IMR-90 (cell line): ENCODE measurements around the gene DPP10. TPM values are rescaled to one million over a fixed set of nuclear protein-coding genes. Genes with fewer than 3 reads are reported as not detected.

Experiments used
- ATAC-seq: fragments of 200-7000 bp; cut with Tn5 transposase; 2 replicates; pipeline ENCODE4 v1.9.1; 2020; ENCODE audit warnings: low read depth, mild to moderate bottlenecking, moderate library complexity
- BruUV-seq: library from RNA; stranded (reverse); fragments of 400-500 nt; replicated peaks from 2 replicates; lab custom pipeline; 2021; lab: Mats Ljungman, UMichigan
- CTCF ChIA-PET: fragments of 300-600 bp; formaldehyde crosslinking; extraction: SDS; loops from one replicate; lab custom pipeline; 2021; ENCODE audit warnings: antibody characterized with exemption; lab: Yijun Ruan, JAX
- POLR2A ChIA-PET: fragments of 300-600 bp; sonication (Branson Sonifier 250); formaldehyde crosslinking; loops from one replicate; lab custom pipeline; 2022; ENCODE audit warnings: antibody characterized with exemption; ENCODE audit not compliant: unreplicated experiment; lab: Charles Lee
- DNase-seq: peaks from one replicate; pipeline ENCODE4 v3.0.0; 2013
- H2AFZ ChIP-seq: replicated peaks from 2 replicates; pipeline ENCODE3; 2013; ENCODE audit warnings: low read length, mild to moderate bottlenecking; ENCODE audit not compliant: poor library complexity
- H2AK5ac ChIP-seq: 2 replicates; pipeline ENCODE4 v1.6.1; 2013; ENCODE audit warnings: low read depth, low read length, inconsistent platforms
- H2AK9ac ChIP-seq: replicated peaks from 2 replicates; pipeline ENCODE3; 2013; ENCODE audit warnings: mild to moderate bottlenecking, low read depth, low read length, moderate library complexity; ENCODE audit not compliant: poor library complexity
- H2BK120ac ChIP-seq: 2 replicates; pipeline ENCODE4 v1.6.1; 2013; ENCODE audit warnings: low read depth, low read length, inconsistent platforms
- H2BK15ac ChIP-seq: 3 replicates; pipeline ENCODE4 v1.6.1; 2013; ENCODE audit warnings: low read depth, low read length, inconsistent platforms
- H2BK20ac ChIP-seq: 2 replicates; pipeline ENCODE4 v1.6.1; 2013; ENCODE audit warnings: low read depth, mild to moderate bottlenecking, inconsistent platforms, low read length, moderate library complexity
- H2BK5ac ChIP-seq: 2 replicates; pipeline ENCODE4 v1.6.1; 2013; ENCODE audit warnings: mild to moderate bottlenecking, low read depth, low read length, inconsistent platforms; ENCODE audit not compliant: poor library complexity, severe bottlenecking
- H3K14ac ChIP-seq: replicated peaks from 2 replicates; pipeline ENCODE4 v1.6.1; 2013; ENCODE audit warnings: low read depth, low read length, inconsistent platforms
- H3K18ac ChIP-seq: 2 replicates; pipeline ENCODE4 v1.6.1; 2013; ENCODE audit warnings: low read depth, low read length, control low read depth
- H3K23ac ChIP-seq: 2 replicates; pipeline ENCODE4 v1.6.1; 2013; ENCODE audit warnings: low read depth, low read length, inconsistent platforms
- H3K27ac ChIP-seq: 2 replicates; pipeline ENCODE4 v1.5.1; 2013; ENCODE audit warnings: mild to moderate bottlenecking, control low read depth, low read length; ENCODE audit not compliant: insufficient read depth
- H3K27me3 ChIP-seq: 2 replicates; pipeline ENCODE4 v1.6.1; 2013; ENCODE audit warnings: low read length; ENCODE audit not compliant: control insufficient read depth, insufficient read depth
- H3K36me3 ChIP-seq: 2 replicates; pipeline ENCODE4 v1.6.1; 2013; ENCODE audit warnings: low read length, mixed read lengths; ENCODE audit not compliant: control insufficient read depth, insufficient read depth
- H3K4ac ChIP-seq: 2 replicates; pipeline ENCODE4 v1.6.1; 2013; ENCODE audit warnings: low read depth, low read length, inconsistent platforms
- H3K4me1 ChIP-seq: 2 replicates; pipeline ENCODE4 v1.6.1; 2013; ENCODE audit warnings: low read length, mixed read lengths; ENCODE audit not compliant: control insufficient read depth, insufficient read depth
- H3K4me2 ChIP-seq: 2 replicates; pipeline ENCODE4 v1.6.1; 2013; ENCODE audit warnings: low read depth, mild to moderate bottlenecking, control low read depth, low read length, moderate library complexity
- H3K4me3 ChIP-seq: 2 replicates; pipeline ENCODE4 v1.5.1; 2013; ENCODE audit warnings: low read depth, mild to moderate bottlenecking, control low read depth, low read length, moderate library complexity; ENCODE audit not compliant: insufficient read depth
- H3K56ac ChIP-seq: 2 replicates; pipeline ENCODE4 v1.6.1; 2013; ENCODE audit warnings: low read length, inconsistent platforms; ENCODE audit not compliant: insufficient read depth; ENCODE audit errors: extremely low read depth
- H3K79me1 ChIP-seq, 2 experiments: 2 replicates each; pipeline ENCODE4 v1.6.1; 2013; ENCODE audit warnings: low read length in 2 of 2, inconsistent platforms in 1 of 2, low read depth in 1 of 2
- H3K9ac ChIP-seq: 2 replicates; pipeline ENCODE4 v1.6.1; 2013; ENCODE audit warnings: low read depth, low read length, control low read depth
- H3K9me1 ChIP-seq: 2 replicates; pipeline ENCODE4 v1.6.1; 2013; ENCODE audit warnings: low read length, inconsistent platforms; ENCODE audit not compliant: insufficient read depth
- H3K9me3 ChIP-seq: 2 replicates; pipeline ENCODE4 v1.6.1; 2013; ENCODE audit warnings: low read length; ENCODE audit not compliant: control insufficient read depth, insufficient read depth
- H4K20me1 ChIP-seq: 2 replicates; pipeline ENCODE4 v1.6.1; 2013; ENCODE audit warnings: low read length, inconsistent platforms; ENCODE audit not compliant: insufficient read depth
- H4K5ac ChIP-seq: 2 replicates; pipeline ENCODE4 v1.6.1; 2013; ENCODE audit warnings: mild to moderate bottlenecking, low read depth, low read length, control low read depth
- H4K8ac ChIP-seq, 2 experiments: 2 replicates each; pipeline ENCODE4 v1.6.1; 2013; ENCODE audit warnings: low read depth in 2 of 2, low read length in 2 of 2, control low read depth in 1 of 2, inconsistent platforms in 1 of 2
- H4K91ac ChIP-seq: 2 replicates; pipeline ENCODE4 v1.6.1; 2013; ENCODE audit warnings: low read depth, low read length, inconsistent platforms; ENCODE audit not compliant: insufficient read depth
- BHLHE40 ChIP-seq: fragments of 150-350 bp; IDR thresholded peaks from 2 replicates; pipeline ENCODE4 v1.6.1; 2016; ENCODE audit warnings: mild to moderate bottlenecking, low read depth, low read length
- CHD1 ChIP-seq: IDR thresholded peaks from 2 replicates; pipeline ENCODE4 v1.6.1; 2012; ENCODE audit warnings: low read depth, low read length, improper control_type of control experiment
- CTCF ChIP-seq: conservative IDR thresholded peaks from 2 replicates; pipeline ENCODE4 v1.5.1; 2012; ENCODE audit warnings: mild to moderate bottlenecking, low read depth, low read length, improper control_type of control experiment
- ELK1 ChIP-seq: fragments of 150-350 bp; IDR thresholded peaks from 2 replicates; pipeline ENCODE4 v1.6.1; 2016; ENCODE audit warnings: low read depth, mild to moderate bottlenecking, low read length, moderate library complexity, borderline replicate concordance
- FOS ChIP-seq: fragments of 150-350 bp; IDR thresholded peaks from 2 replicates; pipeline ENCODE4 v1.6.1; 2016; ENCODE audit warnings: low read depth, low read length
- MAZ ChIP-seq: IDR thresholded peaks from 2 replicates; pipeline ENCODE4 v1.6.1; 2012; ENCODE audit warnings: low read depth, mild to moderate bottlenecking, low read length, improper control_type of control experiment, moderate library complexity, borderline replicate concordance
- POLR2A ChIP-seq: IDR thresholded peaks from 2 replicates; pipeline ENCODE4 v1.6.1; 2012; ENCODE audit warnings: mild to moderate bottlenecking, low read depth, low read length
- RCOR1 ChIP-seq: IDR thresholded peaks from 2 replicates; pipeline ENCODE4 v1.6.1; 2012; ENCODE audit warnings: mild to moderate bottlenecking, low read length, improper control_type of control experiment; ENCODE audit not compliant: insufficient replicate concordance
- SMC3 ChIP-seq: fragments of 150-350 bp; IDR thresholded peaks from 2 replicates; pipeline ENCODE4 v1.6.1; 2016; ENCODE audit warnings: low read depth, mild to moderate bottlenecking, antibody characterized with exemption, low read length, moderate library complexity
- USF2 ChIP-seq: fragments of 150-350 bp; IDR thresholded peaks from 2 replicates; pipeline ENCODE4 v1.6.1; 2017; ENCODE audit warnings: mild to moderate bottlenecking, antibody characterized with exemption, low read length, low read depth
- WGBS, 2 experiments: methylation state at CpG; one replicate each; pipeline versions ENCODE4 v1.1.5 to v1.1.7; 2013; ENCODE audit warnings: missing lambda C conversion rate in 2 of 2; ENCODE audit not compliant: insufficient read length in 1 of 2; ENCODE audit errors: extremely low coverage in 2 of 2; 5-methylcytosine and 5-hydroxymethylcytosine counted together
- dilution Hi-C: fragments of 300-500 bp; cut with HindIII; formaldehyde crosslinking; loops from one replicate; pipeline ENCODE4 v1.14.3; 2018; ENCODE audit warnings: low sequenced_read_pairs; ENCODE audit not compliant: unreplicated experiment
- in situ Hi-C: fragments of 300-500 bp; cut with MboI; formaldehyde crosslinking; loops from 3 replicates; pipeline ENCODE4 v1.14.3; 2019; ENCODE audit warnings: low sequenced_read_pairs, inconsistent platforms, mixed read lengths
- intact Hi-C: fragments of 100-400 bp; cut with micrococcal nuclease; formaldehyde crosslinking; loops from 2 replicates; pipeline ENCODE4 v1.10.0; 2022
- polyA plus RNA-seq, 3 experiments: library from polyadenylated mRNA; depleted of rRNA; stranded (reverse); fragments of >200 nt; gene quantifications; 2 replicates each; pipeline ENCODE4 v1.2.3, GENCODE V29; 2012; ENCODE audit warnings: low replicate concordance in 1 of 3
- total RNA-seq: library from RNA; depleted of rRNA; stranded (reverse); fragments of >200 nt; gene quantifications from 2 replicates; pipeline ENCODE4 v1.2.3, GENCODE V29; 2012

The DPP10 gene
- total and polyA plus RNA-seq, 2 of the 4 experiments (the other 2 are of a cell fraction): not detected

DNA sequence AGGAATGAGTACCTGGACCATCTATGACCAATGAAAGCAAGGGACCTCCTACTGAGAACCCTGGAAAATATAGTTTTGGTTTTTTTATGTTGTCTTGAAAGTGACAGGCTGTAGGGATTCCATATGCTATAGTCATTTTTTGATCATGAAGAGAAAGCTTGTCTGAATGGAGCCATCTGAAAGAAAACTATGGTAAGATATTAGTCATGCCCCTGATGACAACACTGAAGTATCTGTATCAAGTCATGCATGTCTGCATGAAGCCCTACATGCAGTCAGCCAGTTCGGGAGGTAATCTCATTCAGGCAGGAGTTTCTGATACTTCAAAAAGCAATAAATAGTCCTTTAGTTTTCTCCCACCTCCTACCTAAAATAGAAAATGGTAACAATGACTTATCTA lies 1042.0 kb downstream of the DPP10 start:
- Histone ChIP-seq H3K79me1 (no peaks in the 10 kb centered on the region), H3K23ac (no peak overlapping the region)
- no CpG with 5 or more reads among the region's 1 CpG for WGBS, 2 experiments

More for the DNA sequence above, 1042.0 kb downstream of the DPP10 start:
- ATAC-seq: no peak
- Histone ChIP-seq H3K4me3 (no peak overlapping the region), H4K20me1 (no peaks in the 10 kb centered on the region), H3K18ac (no peak overlapping the region), H2AK5ac (no peak overlapping the region), H4K91ac (no peak overlapping the region), H4K8ac (no peak overlapping the region), H3K4me1 (no peaks in the 10 kb centered on the region), H2BK120ac (no peak overlapping the region), H3K4me2 (no peak overlapping the region), H3K27me3 (no peaks in the 10 kb centered on the region), H3K36me3 (no peaks in the 10 kb centered on the region), H3K9me3 (no peaks in the 10 kb centered on the region; the same call in 1 of the 2 replicates), H2BK15ac (no peak overlapping the region), H3K9ac (no peak overlapping the region), H3K9me1 (no peaks in the 10 kb centered on the region), H2BK20ac (no peak overlapping the region), H3K56ac (no peak overlapping the region), H2AFZ (no peak overlapping the region), H3K27ac (no peak overlapping the region), H3K14ac (no peak overlapping the region), H4K5ac (no peak overlapping the region), H3K4ac (no peak overlapping the region), H2BK5ac (no peak overlapping the region), H2AK9ac (no peak overlapping the region)
- in situ Hi-C loops (no loop called here), dilution Hi-C loops (no loop called here), intact Hi-C loops (no loop called here)
- CTCF ChIA-PET: no interaction called here
- POLR2A ChIA-PET: no interaction called here
- no peak for DNase-seq
- TF ChIP-seq ELK1 (no peak), RCOR1 (no peak), BHLHE40 (no peak), FOS (no peak), MAZ (no peak), USF2 (no peak), CTCF (no peak), CHD1 (no peak), POLR2A (no peak), SMC3 (no peak)
- BruUV-seq: no TSS peak
